Fibroblast of skin of scalp (primary cell): ENCODE measurements around the gene THSD4.

Source experiments
- DNase-seq: peaks from one replicate; pipeline ENCODE4 v3.0.0-alpha.2; 2013

The THSD4 gene

GRCh38 chr15:71677352-71677751, 562.1 kb downstream of the THSD4 start:
- DNase-seq, result no peak

- no peak for DNase-seq
Measured at GRCh38 chr15:71677766-71678165, 562.5 kb downstream of the THSD4 start.

GRCh38 chr15:71678191-71678590, 562.9 kb downstream of the THSD4 start:
- no peak for DNase-seq

- no peak for DNase-seq
Measured at GRCh38 chr15:71678605-71679004, 563.3 kb downstream of the THSD4 start.

GRCh38 chr15:71679223-71679792, 564.0 kb downstream of the THSD4 start:
- no peak for DNase-seq

- DNase-seq, result no peak
Measured at GRCh38 chr15:71679793-71680353, 564.6 kb downstream of the THSD4 start.

- DNase-seq, result no peak
Measured at GRCh38 chr15:71682001-71682400, 566.7 kb downstream of the THSD4 start.

GRCh38 chr15:71683411-71684274, 568.4 kb downstream of the THSD4 start:
- DNase-seq, result peak; percentile 49

- no peak for DNase-seq
Measured at GRCh38 chr15:71685420-71685993, 570.2 kb downstream of the THSD4 start.

- no peak for DNase-seq
Measured at GRCh38 chr15:71686221-71687050, 571.2 kb downstream of the THSD4 start.

- DNase-seq, result peak; percentile 68
Measured at GRCh38 chr15:71687902-71688508, 572.7 kb downstream of the THSD4 start.

GRCh38 chr15:71688509-71689094, 573.3 kb downstream of the THSD4 start:
- DNase-seq, result no peak

GRCh38 chr15:71691081-71691457, 575.8 kb downstream of the THSD4 start:
- no peak for DNase-seq

GRCh38 chr15:71691458-71692417, 576.5 kb downstream of the THSD4 start:
- DNase-seq, result peak; percentile 64

GRCh38 chr15:71697236-71697635, 582.0 kb downstream of the THSD4 start:
- DNase-seq, result no peak

- no peak for DNase-seq
Measured at GRCh38 chr15:71698030-71698429, 582.8 kb downstream of the THSD4 start.

- DNase-seq, result no peak
Measured at GRCh38 chr15:71698742-71699141, 583.5 kb downstream of the THSD4 start.

- DNase-seq, result no peak
Measured at GRCh38 chr15:71699977-71700376, 584.7 kb downstream of the THSD4 start.

- DNase-seq, result no peak
Measured at GRCh38 chr15:71701808-71702207, 586.5 kb downstream of the THSD4 start.

- DNase-seq, result no peak
Measured at GRCh38 chr15:71702496-71702895, 587.2 kb downstream of the THSD4 start.

GRCh38 chr15:71705151-71705550, 589.9 kb downstream of the THSD4 start:
- DNase-seq, result peak; percentile 75
